DOHH2 (cell line): ENCODE results near the gene ELAVL3.

Experiments
- H3F3A ChIP-seq: fragments of 200-600 bp; sonication (generic), shearing (Covaris generic); 2 replicates; pipeline ENCODE4 v1.6.0; 2016; ENCODE audit warnings: antibody characterized with exemption, mild to moderate bottlenecking; ENCODE audit not compliant: control insufficient read depth, insufficient read depth
- H3K27ac ChIP-seq: fragments of 200-600 bp; sonication (generic); 2 replicates; pipeline ENCODE4 v1.5.1; 2014; ENCODE audit warnings: low read depth, mild to moderate bottlenecking, low read length, moderate library complexity
- H3K27me3 ChIP-seq: fragments of 200-600 bp; sonication (generic); 2 replicates; pipeline ENCODE4 v1.6.1; 2014; ENCODE audit warnings: mild to moderate bottlenecking, low read length, mixed read lengths; ENCODE audit not compliant: control insufficient read depth
- H3K36me3 ChIP-seq: fragments of 200-600 bp; sonication (generic); 2 replicates; pipeline ENCODE4 v1.6.1; 2014; ENCODE audit warnings: mild to moderate bottlenecking, low read length, moderate library complexity, mixed read lengths; ENCODE audit not compliant: control insufficient read depth
- H3K4me1 ChIP-seq: fragments of 200-600 bp; sonication (generic); 2 replicates; pipeline ENCODE4 v1.6.1; 2014; ENCODE audit warnings: mild to moderate bottlenecking, low read length, mixed read lengths; ENCODE audit not compliant: control insufficient read depth
- H3K4me2 ChIP-seq: fragments of 200-600 bp; sonication (generic); 2 replicates; pipeline ENCODE4 v1.6.0; 2014; ENCODE audit warnings: mild to moderate bottlenecking, low read length, moderate library complexity
- H3K4me3 ChIP-seq: fragments of 200-600 bp; sonication (generic); 2 replicates; pipeline ENCODE4 v1.5.1; 2014; ENCODE audit warnings: mild to moderate bottlenecking, low read length, mixed read lengths
- H3K79me2 ChIP-seq: fragments of 200-600 bp; sonication (generic); 2 replicates; pipeline ENCODE4 v1.6.1; 2014; ENCODE audit warnings: mild to moderate bottlenecking, low read length, mixed read lengths; ENCODE audit not compliant: control insufficient read depth
- H3K9me2 ChIP-seq: fragments of 200-600 bp; sonication (generic); replicated peaks from 2 replicates; pipeline ENCODE4 v1.6.1; 2014; ENCODE audit warnings: mild to moderate bottlenecking, low read length, mixed read lengths; ENCODE audit not compliant: control insufficient read depth
- H3K9me3 ChIP-seq: fragments of 200-600 bp; sonication (generic); 2 replicates; pipeline ENCODE4 v1.6.1; 2014; ENCODE audit warnings: antibody characterized with exemption, low read length, mixed read lengths; ENCODE audit not compliant: control insufficient read depth, insufficient read depth
- H4K20me1 ChIP-seq: fragments of 200-600 bp; sonication (generic); 2 replicates; pipeline ENCODE4 v1.6.0; 2014; ENCODE audit warnings: low read depth, mild to moderate bottlenecking, antibody characterized with exemption, low read length, moderate library complexity; ENCODE audit not compliant: control insufficient read depth, insufficient read depth
- EZH2phosphoT487 ChIP-seq: fragments of 200-600 bp; sonication (generic); IDR thresholded peaks from 2 replicates; pipeline ENCODE4 v1.6.1; 2017; ENCODE audit warnings: borderline replicate concordance, mild to moderate bottlenecking, antibody characterized with exemption, low read length, moderate library complexity, mixed read lengths
- TF ChIP-seq, protein P1 (sequence below): fragments of 200-600 bp; sonication (generic); IDR thresholded peaks from one replicate; pipeline ENCODE4 v1.5.1; 2014; ENCODE audit warnings: antibody characterized with exemption, mild to moderate bottlenecking, low read depth, low read length; ENCODE audit not compliant: poor library complexity, severe bottlenecking

The ELAVL3 gene

DNA sequence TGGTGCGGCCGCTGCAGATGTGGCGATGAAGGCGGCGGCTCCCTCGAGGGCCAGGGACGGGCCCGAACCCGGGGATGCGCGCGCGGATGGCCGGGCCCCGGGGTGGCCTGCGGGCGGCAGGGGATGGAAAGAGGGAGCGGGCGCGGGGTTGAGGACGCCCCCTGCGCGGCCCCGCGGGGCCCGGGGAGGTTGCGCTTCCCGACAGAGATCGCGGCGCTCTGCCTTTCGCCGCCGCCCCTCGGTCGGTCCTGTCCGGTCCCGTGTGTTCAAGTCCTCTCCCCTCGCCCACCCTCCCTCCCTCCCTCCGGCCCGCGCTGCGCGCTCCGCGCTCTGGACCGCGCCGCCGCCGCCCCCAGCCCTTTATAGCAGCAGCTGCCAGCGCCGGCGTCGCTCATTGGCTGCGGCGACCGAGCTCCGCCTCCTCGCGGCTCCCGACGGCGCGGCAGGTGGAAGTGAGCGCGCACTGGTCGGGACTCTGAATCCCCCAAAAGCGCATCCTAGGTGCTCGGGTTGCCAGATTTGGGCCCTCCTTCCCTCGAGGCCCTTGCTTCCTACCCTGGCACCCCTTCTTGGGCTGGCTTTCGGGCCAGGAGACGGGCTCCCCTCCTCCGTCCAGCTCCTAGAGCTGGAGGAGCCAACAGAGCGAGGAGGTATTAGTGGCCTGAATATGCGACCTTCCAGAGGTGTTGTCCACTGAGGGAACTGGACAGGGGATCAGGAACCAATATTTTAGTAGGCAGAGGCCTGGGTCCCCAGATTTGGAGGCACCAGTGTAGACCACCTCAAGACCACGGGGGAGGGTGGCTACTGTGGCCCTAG lies at the start of gene ELAVL3:
TSS of gene ELAVL3 (minus strand) at position 332 of the 819 bp plus-strand sequence. CDS start 438 bp downstream, outside the sequence.
- H3K4me3 ChIP-seq = no peak within 1 kb of the TSS
- no peaks in the 10 kb centered on the region for H3K9me3 ChIP-seq
- H3K27ac ChIP-seq = no peak within 1 kb of the TSS
- no peaks in the 10 kb centered on the region for H3K9me2 ChIP-seq
- H3K4me2 ChIP-seq = peak within 1 kb of the TSS; percentile 68; the same call in 1 of the 2 replicates
- H3K79me2 ChIP-seq = no peaks in the 10 kb centered on the region
- H3K27me3 ChIP-seq = peaks cover 3% of the 10 kb centered on the region
- H3F3A ChIP-seq = no peaks in the 10 kb centered on the region
- H3K4me1 ChIP-seq = peaks cover 19% of the 10 kb centered on the region
- TF ChIP-seq, protein P1, sequence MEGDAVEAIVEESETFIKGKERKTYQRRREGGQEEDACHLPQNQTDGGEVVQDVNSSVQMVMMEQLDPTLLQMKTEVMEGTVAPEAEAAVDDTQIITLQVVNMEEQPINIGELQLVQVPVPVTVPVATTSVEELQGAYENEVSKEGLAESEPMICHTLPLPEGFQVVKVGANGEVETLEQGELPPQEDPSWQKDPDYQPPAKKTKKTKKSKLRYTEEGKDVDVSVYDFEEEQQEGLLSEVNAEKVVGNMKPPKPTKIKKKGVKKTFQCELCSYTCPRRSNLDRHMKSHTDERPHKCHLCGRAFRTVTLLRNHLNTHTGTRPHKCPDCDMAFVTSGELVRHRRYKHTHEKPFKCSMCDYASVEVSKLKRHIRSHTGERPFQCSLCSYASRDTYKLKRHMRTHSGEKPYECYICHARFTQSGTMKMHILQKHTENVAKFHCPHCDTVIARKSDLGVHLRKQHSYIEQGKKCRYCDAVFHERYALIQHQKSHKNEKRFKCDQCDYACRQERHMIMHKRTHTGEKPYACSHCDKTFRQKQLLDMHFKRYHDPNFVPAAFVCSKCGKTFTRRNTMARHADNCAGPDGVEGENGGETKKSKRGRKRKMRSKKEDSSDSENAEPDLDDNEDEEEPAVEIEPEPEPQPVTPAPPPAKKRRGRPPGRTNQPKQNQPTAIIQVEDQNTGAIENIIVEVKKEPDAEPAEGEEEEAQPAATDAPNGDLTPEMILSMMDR = no peak
- no peak for TF ChIP-seq EZH2phosphoT487
- no peaks in the 10 kb centered on the region for H3K36me3 ChIP-seq
- H4K20me1 ChIP-seq = no peaks in the 10 kb centered on the region

DNA sequence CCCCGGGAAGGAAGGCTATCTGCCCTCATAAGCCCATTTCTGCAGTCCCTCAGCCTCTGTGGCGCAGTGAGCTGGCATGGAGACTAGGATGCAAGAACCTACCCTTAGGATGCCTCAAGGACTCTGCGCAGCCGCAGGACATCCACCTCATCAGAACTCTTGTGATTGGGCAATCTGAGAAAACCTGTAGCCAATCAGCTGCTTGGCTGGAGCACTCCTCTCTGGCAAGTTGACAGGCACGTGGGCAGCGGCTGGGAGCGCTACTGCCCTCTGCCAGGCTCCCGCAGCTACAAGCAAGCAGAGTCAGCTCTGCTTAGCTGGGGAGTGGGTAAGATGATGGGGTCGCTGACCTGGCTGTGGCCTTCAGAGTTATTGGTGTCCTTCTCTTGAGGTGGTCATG lies 49.6 kb upstream of the ELAVL3 start:
- Histone ChIP-seq H3K36me3 (peaks cover 5% of the 10 kb centered on the region; the same call in 1 of the 2 replicates), H4K20me1 (no peaks in the 10 kb centered on the region), H3K9me2 (no peaks in the 10 kb centered on the region), H3K79me2 (peaks cover 30% of the 10 kb centered on the region), H3K4me3 (no peak overlapping the region), H3K4me2 (no peak overlapping the region), H3F3A (peaks cover 14% of the 10 kb centered on the region), H3K4me1 (peaks cover 32% of the 10 kb centered on the region), H3K27me3 (no peaks in the 10 kb centered on the region), H3K9me3 (no peaks in the 10 kb centered on the region), H3K27ac (no peak overlapping the region)
- TF ChIP-seq, protein P1 = peak; percentile 30
- TF ChIP-seq EZH2phosphoT487 = no peak

DNA sequence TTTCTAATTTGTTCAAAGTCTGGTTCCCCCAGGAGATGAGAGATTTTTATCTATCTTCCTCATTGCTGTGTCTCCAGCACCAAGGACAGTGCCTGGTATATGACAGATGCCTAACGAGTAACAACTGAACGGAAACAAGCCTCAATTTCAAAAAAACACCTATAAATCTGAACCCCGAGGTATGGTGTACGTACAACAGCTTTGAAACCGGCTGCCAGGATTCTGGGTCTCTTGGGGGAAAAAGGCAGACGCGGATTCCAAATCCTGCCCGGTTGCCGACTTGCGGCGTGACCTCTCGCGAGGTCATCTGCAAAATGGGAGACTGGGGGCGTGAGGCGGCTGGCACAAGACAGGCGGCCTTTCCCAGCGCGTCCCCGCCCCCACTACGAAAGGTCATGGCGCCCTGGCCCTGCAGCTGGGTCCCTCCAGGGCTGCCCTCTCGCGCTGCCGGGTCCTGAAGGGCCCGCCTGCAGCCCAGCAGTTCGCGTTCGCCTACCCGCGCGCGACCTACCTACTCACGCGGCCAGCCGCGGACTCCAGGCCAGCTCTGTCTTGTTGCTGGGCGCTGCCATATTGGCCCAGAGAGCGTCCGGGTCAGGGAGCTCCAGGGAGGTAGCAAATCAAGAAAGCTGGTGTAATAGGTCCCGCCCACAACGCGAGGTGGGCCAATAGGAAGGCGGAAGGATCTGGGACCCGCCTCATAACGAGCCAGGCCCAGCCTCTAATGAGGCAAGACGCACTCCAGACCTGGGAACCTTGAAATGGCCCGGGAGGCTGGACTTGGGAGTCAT lies 47.9 kb upstream of the ELAVL3 start, which contains the start of gene ECSIT:
TSS of gene ECSIT (minus strand) at position 584 of the 791 bp plus-strand sequence. CDS start 9,964 bp downstream, outside the sequence.
- Histone ChIP-seq H3K27ac (peak within 1 kb of the TSS; percentile 50), H3K4me3 (peak within 1 kb of the TSS; percentile 83), H3K4me1 (peaks cover 16% of the 10 kb centered on the region), H3K79me2 (peaks cover 34% of the 10 kb centered on the region), H3K36me3 (peaks cover 5% of the 10 kb centered on the region; the same call in 1 of the 2 replicates), H3K4me2 (peak within 1 kb of the TSS; percentile 79), H4K20me1 (no peaks in the 10 kb centered on the region), H3K9me3 (no peaks in the 10 kb centered on the region), H3K9me2 (no peaks in the 10 kb centered on the region), H3K27me3 (no peaks in the 10 kb centered on the region), H3F3A (peaks cover 3% of the 10 kb centered on the region; the same call in 1 of the 2 replicates)
- TF ChIP-seq, protein P1 = no peak
- no peak for TF ChIP-seq EZH2phosphoT487
